ENCODE measurements around the gene PLEKHM3.

- TF ChIP-seq CTCF (IDR thresholded peaks at IDR 0.05) (no peak), RCOR1 (IDR thresholded peaks at IDR 0.05; ENCODE audit: low read depth, low read length) (no peak), KDM1A (IDR thresholded peaks at IDR 0.05; ENCODE audit: low read depth) (no peak), POLR2A (IDR thresholded peaks at IDR 0.05; ENCODE audit: low read length) (no peak)
These were observed 145.8 kb downstream of the PLEKHM3 start for GRCh38 chr2:207879536-207879935.

Data from A549 (cell line).